Activated B cell treated with CpG ODN at 0.5 μM for 24 hours (primary cell): Measurements from ENCODE around the gene TCERG1L. TPM values are rescaled to one million over a fixed set of nuclear protein-coding genes. Genes with fewer than 3 reads are reported as not detected.

ENCODE experiments used
- ATAC-seq: fragments of 200-7000 bp; cut with Tn5 transposase; one replicate; pipeline ENCODE4 v1.10.0; 2021; ENCODE audit warnings: low read depth, mild to moderate bottlenecking, moderate library complexity
- CTCF ChIA-PET: fragments of 350-600 bp; sonication (Branson Sonifier 250); formaldehyde crosslinking; loops from one replicate; lab custom pipeline; 2021; ENCODE audit warnings: antibody characterized with exemption; lab: Charles Lee
- POLR2A ChIA-PET: fragments of 350-600 bp; sonication (Branson Sonifier 250); formaldehyde crosslinking; loops from one replicate; lab custom pipeline; 2021; ENCODE audit warnings: antibody characterized with exemption; lab: Charles Lee
- DNase-seq: peaks from one replicate; pipeline ENCODE4 v3.0.0; 2022
- H3K27ac Mint-ChIP-seq: one replicate; pipeline ENCODE4 v1.8.0; 2020; ENCODE audit warnings: mixed read lengths
- H3K27me3 Mint-ChIP-seq: one replicate; pipeline ENCODE4 v1.8.0; 2021; ENCODE audit warnings: mixed read lengths
- H3K36me3 Mint-ChIP-seq: one replicate; pipeline ENCODE4 v1.8.0; 2021; ENCODE audit warnings: low read depth, mixed read lengths
- H3K4me1 Mint-ChIP-seq: one replicate; pipeline ENCODE4 v1.8.0; 2021; ENCODE audit warnings: mixed read lengths
- H3K4me3 Mint-ChIP-seq: one replicate; pipeline ENCODE4 v1.8.0; 2020; ENCODE audit warnings: mild to moderate bottlenecking, mixed read lengths
- H3K9me3 Mint-ChIP-seq: one replicate; pipeline ENCODE4 v1.8.0; 2020; ENCODE audit warnings: mixed read lengths
- intact Hi-C: fragments of 100-400 bp; cut with micrococcal nuclease; formaldehyde crosslinking; loops from one replicate; pipeline ENCODE4 v1.15.1; 2024
- total RNA-seq: library from RNA; stranded (reverse); gene quantifications from 2 replicates; pipeline ENCODE4 v1.2.3, GENCODE V29; 2022
- TF ChIP-seq, protein P1 (sequence below): fragments of 200-600 bp; IDR thresholded peaks from one replicate; pipeline ENCODE4 v1.8.0; 2022; ENCODE audit warnings: antibody characterized with exemption, mild to moderate bottlenecking

TCERG1L gene
- total RNA-seq, 1 donor from 2014 or later, result not detected

DNA sequence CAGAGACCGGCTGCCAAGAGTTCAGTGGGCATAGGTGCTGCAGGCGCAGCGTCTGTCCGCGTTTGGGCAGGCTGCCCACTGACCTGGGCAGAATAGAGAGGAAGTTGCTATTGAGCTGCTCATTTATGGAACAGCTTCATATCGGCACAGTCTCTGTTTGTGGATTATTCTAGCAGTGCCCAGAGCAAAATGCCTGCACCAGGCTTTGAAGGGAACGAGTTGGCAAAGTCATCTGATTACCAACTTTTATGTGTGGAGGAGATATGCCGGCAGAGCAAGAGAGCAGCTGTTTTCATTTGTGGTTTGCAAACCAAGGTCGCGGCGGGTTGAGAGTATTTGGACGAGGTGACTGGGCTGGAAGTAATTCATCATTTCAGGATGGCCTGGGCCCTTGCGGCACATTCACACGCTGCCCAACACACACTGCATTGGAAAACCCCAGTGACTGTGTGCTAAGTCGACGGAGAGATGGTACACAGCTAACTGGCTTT is 228.5 kb downstream of the TCERG1L start:
- H3K4me3 Mint-ChIP-seq, result no peak overlapping the region
- POLR2A ChIA-PET, result no interaction called here
- H3K27ac Mint-ChIP-seq, result no peak overlapping the region
- TF ChIP-seq, protein P1, sequence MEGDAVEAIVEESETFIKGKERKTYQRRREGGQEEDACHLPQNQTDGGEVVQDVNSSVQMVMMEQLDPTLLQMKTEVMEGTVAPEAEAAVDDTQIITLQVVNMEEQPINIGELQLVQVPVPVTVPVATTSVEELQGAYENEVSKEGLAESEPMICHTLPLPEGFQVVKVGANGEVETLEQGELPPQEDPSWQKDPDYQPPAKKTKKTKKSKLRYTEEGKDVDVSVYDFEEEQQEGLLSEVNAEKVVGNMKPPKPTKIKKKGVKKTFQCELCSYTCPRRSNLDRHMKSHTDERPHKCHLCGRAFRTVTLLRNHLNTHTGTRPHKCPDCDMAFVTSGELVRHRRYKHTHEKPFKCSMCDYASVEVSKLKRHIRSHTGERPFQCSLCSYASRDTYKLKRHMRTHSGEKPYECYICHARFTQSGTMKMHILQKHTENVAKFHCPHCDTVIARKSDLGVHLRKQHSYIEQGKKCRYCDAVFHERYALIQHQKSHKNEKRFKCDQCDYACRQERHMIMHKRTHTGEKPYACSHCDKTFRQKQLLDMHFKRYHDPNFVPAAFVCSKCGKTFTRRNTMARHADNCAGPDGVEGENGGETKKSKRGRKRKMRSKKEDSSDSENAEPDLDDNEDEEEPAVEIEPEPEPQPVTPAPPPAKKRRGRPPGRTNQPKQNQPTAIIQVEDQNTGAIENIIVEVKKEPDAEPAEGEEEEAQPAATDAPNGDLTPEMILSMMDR, result no peak
- no peak for ATAC-seq
- no peaks in the 10 kb centered on the region for H3K9me3 Mint-ChIP-seq
- no peaks in the 10 kb centered on the region for H3K27me3 Mint-ChIP-seq
- H3K36me3 Mint-ChIP-seq, result no peaks in the 10 kb centered on the region
- CTCF ChIA-PET, result no interaction called here
- intact Hi-C loops, result no loop called here
- DNase-seq, result no peak
- no peaks in the 10 kb centered on the region for H3K4me1 Mint-ChIP-seq

DNA sequence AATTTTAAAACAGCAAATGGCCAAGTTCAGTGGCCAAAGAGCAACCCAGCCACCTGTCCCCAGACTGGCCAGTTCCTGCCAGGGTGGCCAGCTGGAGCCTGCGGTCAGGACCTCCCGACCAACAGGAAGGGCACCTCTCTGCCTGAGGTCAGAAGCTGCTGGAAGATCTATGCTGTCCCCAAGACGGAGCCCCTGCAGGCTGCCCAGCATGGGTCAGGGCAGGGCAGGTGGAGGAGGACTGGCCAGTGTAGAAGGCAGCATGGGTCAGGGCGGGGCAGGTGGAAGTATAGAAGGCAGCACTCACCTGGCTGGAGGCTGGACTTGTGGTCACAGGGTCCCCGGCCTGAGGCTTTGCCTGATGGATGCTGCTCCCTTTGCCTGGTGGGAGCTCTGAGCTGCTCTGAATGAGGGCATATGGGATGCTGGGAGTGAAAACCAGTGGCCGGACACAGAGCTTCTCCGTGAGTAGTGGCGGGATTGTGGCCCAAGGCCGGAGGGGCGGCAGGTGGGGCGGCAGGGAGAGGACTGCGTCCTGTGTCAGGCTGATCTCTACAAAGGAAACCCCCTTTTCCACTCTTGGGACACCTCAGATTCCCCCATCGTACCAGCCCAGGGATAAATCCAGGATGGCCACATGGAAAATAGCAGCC is 229.2 kb downstream of the TCERG1L start:
- Mint-ChIP-seq H3K9me3 (no peaks in the 10 kb centered on the region), H3K27me3 (no peaks in the 10 kb centered on the region), H3K4me1 (no peaks in the 10 kb centered on the region), H3K36me3 (no peaks in the 10 kb centered on the region), H3K27ac (no peak overlapping the region), H3K4me3 (no peak overlapping the region)
- ATAC-seq, result no peak
- no peak for DNase-seq
- ChIA-PET POLR2A (no interaction called here), CTCF (no interaction called here)
- intact Hi-C loops, result no loop called here
- TF ChIP-seq, protein P1, result no peak

DNA sequence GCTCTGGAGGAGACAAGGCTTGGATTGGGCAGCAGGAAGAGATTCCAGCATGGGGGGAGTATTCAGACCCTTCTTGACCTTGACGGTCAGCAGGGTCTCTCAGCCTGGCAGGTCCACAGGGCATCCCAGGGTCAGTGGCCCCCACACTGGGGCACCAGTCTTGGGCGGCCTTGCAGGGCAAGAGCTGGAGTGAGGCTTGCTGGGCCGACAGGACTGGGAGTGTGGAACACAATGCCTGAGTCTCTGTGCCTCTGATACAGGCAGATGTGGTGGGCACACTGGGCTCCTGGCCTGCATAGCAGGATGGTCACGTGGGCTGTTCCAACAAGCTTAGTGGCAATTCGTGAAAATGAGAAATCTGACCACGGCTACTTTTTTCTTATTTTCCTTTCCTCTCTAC is 229.7 kb downstream of the TCERG1L start:
- POLR2A ChIA-PET, result no interaction called here
- H3K27me3 Mint-ChIP-seq, result no peaks in the 10 kb centered on the region
- DNase-seq (no peak), ATAC-seq (no peak)
- no peaks in the 10 kb centered on the region for H3K36me3 Mint-ChIP-seq
- CTCF ChIA-PET, result no interaction called here
- no peaks in the 10 kb centered on the region for H3K9me3 Mint-ChIP-seq
- intact Hi-C loops, result no loop called here
- no peak overlapping the region for H3K27ac Mint-ChIP-seq
- TF ChIP-seq, protein P1, result no peak
- no peaks in the 10 kb centered on the region for H3K4me1 Mint-ChIP-seq
- H3K4me3 Mint-ChIP-seq, result no peak overlapping the region

DNA sequence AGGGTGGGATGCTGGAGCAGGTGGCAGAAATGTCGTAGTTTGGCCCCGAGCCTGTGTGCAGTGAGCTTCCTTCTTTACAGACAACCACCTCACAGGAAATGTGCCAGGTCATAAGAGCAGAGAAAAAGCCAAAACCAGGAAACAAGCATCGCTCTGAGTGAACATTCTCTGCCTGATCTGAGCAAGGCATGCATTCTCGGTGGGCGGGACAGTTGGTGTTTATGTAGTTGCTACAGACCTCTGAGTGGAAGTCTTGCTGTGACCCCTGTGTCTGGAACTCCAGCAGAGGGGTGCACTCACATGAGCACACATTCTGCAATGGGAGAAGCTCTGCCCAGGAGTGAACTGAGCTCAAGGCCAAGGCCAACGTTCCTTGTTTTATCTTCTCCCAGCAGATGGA is 230.1 kb downstream of the TCERG1L start:
- DNase-seq (no peak), ATAC-seq (no peak)
- Mint-ChIP-seq H3K9me3 (no peaks in the 10 kb centered on the region), H3K36me3 (no peaks in the 10 kb centered on the region), H3K4me3 (no peak overlapping the region), H3K27me3 (no peaks in the 10 kb centered on the region), H3K4me1 (no peaks in the 10 kb centered on the region), H3K27ac (no peak overlapping the region)
- POLR2A ChIA-PET, result no interaction called here
- TF ChIP-seq, protein P1, result no peak
- CTCF ChIA-PET, result no interaction called here
- intact Hi-C loops, result no loop called here

DNA sequence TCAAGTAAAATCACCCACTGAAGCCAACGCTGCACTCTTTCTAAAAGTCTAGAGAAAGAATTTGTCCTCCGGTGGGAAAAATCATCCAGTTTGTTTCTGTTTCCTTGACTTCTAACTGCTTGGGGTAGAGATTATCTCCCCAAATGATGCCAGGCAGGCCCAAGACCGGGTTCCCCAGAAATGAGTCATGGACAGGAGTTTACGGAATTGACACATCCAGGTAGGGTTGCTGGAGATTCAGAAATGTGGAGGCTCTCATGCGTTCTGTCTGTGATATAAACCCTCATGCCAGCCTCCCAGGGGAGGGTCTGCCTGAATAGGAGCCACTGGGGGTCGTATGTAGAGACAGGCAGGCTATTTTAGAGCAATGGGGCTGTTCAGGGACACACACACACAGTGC is 230.9 kb downstream of the TCERG1L start:
- no peaks in the 10 kb centered on the region for H3K27me3 Mint-ChIP-seq
- intact Hi-C loops, result no loop called here
- ATAC-seq, result no peak
- ChIA-PET CTCF (no interaction called here), POLR2A (no interaction called here)
- H3K4me3 Mint-ChIP-seq, result no peak overlapping the region
- DNase-seq, result no peak
- no peaks in the 10 kb centered on the region for H3K4me1 Mint-ChIP-seq
- no peak overlapping the region for H3K27ac Mint-ChIP-seq
- H3K9me3 Mint-ChIP-seq, result no peaks in the 10 kb centered on the region
- TF ChIP-seq, protein P1, result no peak
- no peaks in the 10 kb centered on the region for H3K36me3 Mint-ChIP-seq
